ENCODE measurements around the gene GRIA3.
"Not testable (repeated sequence)": the region's sequence is repeated elsewhere in the genome, so short reads cannot be mapped to it uniquely, and the experiment has no call there.

GRIA3 gene

GRCh38 chrX:123339221-123339905 is 155.3 kb downstream of the GRIA3 start:
- DNase-seq (ENCODE audit: low read depth in 1 of 2, low spot score in 1 of 2), result no peak
- in situ Hi-C loops (cut with HindIII; ENCODE audit: low pct_unique_long_range_greater_than_20kb, low sequenced_read_pairs), result no loop called here
- no peak for TF ChIP-seq JUND (IDR thresholded peaks at IDR 0.05; ENCODE audit: low read depth)

- in situ Hi-C loops (cut with HindIII; ENCODE audit: low pct_unique_long_range_greater_than_20kb, low sequenced_read_pairs), result no loop called here
- DNase-seq (ENCODE audit: low read depth in 1 of 2, low spot score in 1 of 2), result no peak
- no peak for TF ChIP-seq JUND (IDR thresholded peaks at IDR 0.05; ENCODE audit: low read depth)
Observed at GRCh38 chrX:123340696-123341095, 156.6 kb downstream of the GRIA3 start.

- in situ Hi-C loops (cut with HindIII; ENCODE audit: low pct_unique_long_range_greater_than_20kb, low sequenced_read_pairs), result no loop called here
- TF ChIP-seq JUND (IDR thresholded peaks at IDR 0.05; ENCODE audit: low read depth), result no peak
- DNase-seq (ENCODE audit: low read depth in 1 of 2, low spot score in 1 of 2), result no peak
Observed at GRCh38 chrX:123348468-123348867, 164.4 kb downstream of the GRIA3 start.

- in situ Hi-C loops (cut with HindIII; ENCODE audit: low pct_unique_long_range_greater_than_20kb, low sequenced_read_pairs), result no loop called here
- DNase-seq (ENCODE audit: low read depth in 1 of 2, low spot score in 1 of 2), result no peak
- no peak for TF ChIP-seq JUND (IDR thresholded peaks at IDR 0.05; ENCODE audit: low read depth)
Observed at GRCh38 chrX:123350226-123350625, 166.1 kb downstream of the GRIA3 start.

- in situ Hi-C loops (cut with HindIII; ENCODE audit: low pct_unique_long_range_greater_than_20kb, low sequenced_read_pairs), result no loop called here
- DNase-seq (ENCODE audit: low read depth in 1 of 2, low spot score in 1 of 2), result no peak
- no peak for TF ChIP-seq JUND (IDR thresholded peaks at IDR 0.05; ENCODE audit: low read depth)
Observed at GRCh38 chrX:123357941-123358340, 173.9 kb downstream of the GRIA3 start.

GRCh38 chrX:123358457-123358856 is 174.4 kb downstream of the GRIA3 start:
- in situ Hi-C loops (cut with HindIII; ENCODE audit: low pct_unique_long_range_greater_than_20kb, low sequenced_read_pairs), result no loop called here
- DNase-seq (ENCODE audit: low read depth in 1 of 2, low spot score in 1 of 2), result no peak
- no peak for TF ChIP-seq JUND (IDR thresholded peaks at IDR 0.05; ENCODE audit: low read depth)

- in situ Hi-C loops (cut with HindIII; ENCODE audit: low pct_unique_long_range_greater_than_20kb, low sequenced_read_pairs), result no loop called here
- no peak for DNase-seq (ENCODE audit: low read depth in 1 of 2, low spot score in 1 of 2)
- TF ChIP-seq JUND (IDR thresholded peaks at IDR 0.05; ENCODE audit: low read depth), result no peak
Observed at GRCh38 chrX:123361371-123361770, 177.3 kb downstream of the GRIA3 start.

GRCh38 chrX:123386196-123386595 is 202.1 kb downstream of the GRIA3 start:
- DNase-seq (ENCODE audit: low read depth in 1 of 2, low spot score in 1 of 2); in situ Hi-C loops (cut with HindIII; ENCODE audit: low pct_unique_long_range_greater_than_20kb, low sequenced_read_pairs): not testable (repeated sequence)

- no peak for TF ChIP-seq JUND (IDR thresholded peaks at IDR 0.05; ENCODE audit: low read depth)
- in situ Hi-C loops (cut with HindIII; ENCODE audit: low pct_unique_long_range_greater_than_20kb, low sequenced_read_pairs), result no loop called here
- DNase-seq (ENCODE audit: low read depth in 1 of 2, low spot score in 1 of 2), result no peak
Observed at GRCh38 chrX:123392921-123393320, 208.8 kb downstream of the GRIA3 start.

- in situ Hi-C loops (cut with HindIII; ENCODE audit: low pct_unique_long_range_greater_than_20kb, low sequenced_read_pairs), result no loop called here
- no peak for DNase-seq (ENCODE audit: low read depth in 1 of 2, low spot score in 1 of 2)
- TF ChIP-seq JUND (IDR thresholded peaks at IDR 0.05; ENCODE audit: low read depth), result no peak
Observed at GRCh38 chrX:123399709-123400108, 215.6 kb downstream of the GRIA3 start.

GRCh38 chrX:123405231-123405630 is 221.2 kb downstream of the GRIA3 start:
- no peak for TF ChIP-seq JUND (IDR thresholded peaks at IDR 0.05; ENCODE audit: low read depth)
- in situ Hi-C loops (cut with HindIII; ENCODE audit: low pct_unique_long_range_greater_than_20kb, low sequenced_read_pairs), result no loop called here
- DNase-seq (ENCODE audit: low read depth in 1 of 2, low spot score in 1 of 2), result no peak

- TF ChIP-seq JUND (IDR thresholded peaks at IDR 0.05; ENCODE audit: low read depth), result no peak
- DNase-seq (ENCODE audit: low read depth in 1 of 2, low spot score in 1 of 2), result no peak
- in situ Hi-C loops (cut with HindIII; ENCODE audit: low pct_unique_long_range_greater_than_20kb, low sequenced_read_pairs), result no loop called here
Observed at GRCh38 chrX:123408821-123409737, 225.0 kb downstream of the GRIA3 start.

GRCh38 chrX:123422875-123423274 is 238.8 kb downstream of the GRIA3 start:
- DNase-seq (ENCODE audit: low read depth in 1 of 2, low spot score in 1 of 2), result peak in 1 of 2 experiments; percentile 44
- no peak for TF ChIP-seq JUND (IDR thresholded peaks at IDR 0.05; ENCODE audit: low read depth)
- in situ Hi-C loops (cut with HindIII; ENCODE audit: low pct_unique_long_range_greater_than_20kb, low sequenced_read_pairs), result no loop called here

All from T47D (cell line).